IMR-90 (cell line): ENCODE data around the gene WDFY1. TPM values are rescaled to one million over a fixed set of nuclear protein-coding genes. Genes with fewer than 3 reads are reported as not detected.
A peak's percentile ranks its signal among the peaks of the same experiment; 100 is the strongest.

Source experiments
- ATAC-seq: fragments of 200-7000 bp; cut with Tn5 transposase; 2 replicates; pipeline ENCODE4 v1.9.1; 2020; ENCODE audit warnings: low read depth, mild to moderate bottlenecking, moderate library complexity
- BruUV-seq: library from RNA; stranded (reverse); fragments of 400-500 nt; replicated peaks from 2 replicates; lab custom pipeline; 2021; lab: Mats Ljungman, UMichigan
- CTCF ChIA-PET: fragments of 300-600 bp; formaldehyde crosslinking; extraction: SDS; loops from one replicate; lab custom pipeline; 2021; ENCODE audit warnings: antibody characterized with exemption; lab: Yijun Ruan, JAX
- POLR2A ChIA-PET: fragments of 300-600 bp; sonication (Branson Sonifier 250); formaldehyde crosslinking; loops from one replicate; lab custom pipeline; 2022; ENCODE audit warnings: antibody characterized with exemption; ENCODE audit not compliant: unreplicated experiment; lab: Charles Lee
- DNase-seq: peaks from one replicate; pipeline ENCODE4 v3.0.0; 2013
- H2AFZ ChIP-seq: replicated peaks from 2 replicates; pipeline ENCODE3; 2013; ENCODE audit warnings: low read length, mild to moderate bottlenecking; ENCODE audit not compliant: poor library complexity
- H2AK5ac ChIP-seq: 2 replicates; pipeline ENCODE4 v1.6.1; 2013; ENCODE audit warnings: low read depth, low read length, inconsistent platforms
- H2AK9ac ChIP-seq: replicated peaks from 2 replicates; pipeline ENCODE3; 2013; ENCODE audit warnings: mild to moderate bottlenecking, low read depth, low read length, moderate library complexity; ENCODE audit not compliant: poor library complexity
- H2BK120ac ChIP-seq: 2 replicates; pipeline ENCODE4 v1.6.1; 2013; ENCODE audit warnings: low read depth, low read length, inconsistent platforms
- H2BK15ac ChIP-seq: 3 replicates; pipeline ENCODE4 v1.6.1; 2013; ENCODE audit warnings: low read depth, low read length, inconsistent platforms
- H2BK20ac ChIP-seq: 2 replicates; pipeline ENCODE4 v1.6.1; 2013; ENCODE audit warnings: low read depth, mild to moderate bottlenecking, inconsistent platforms, low read length, moderate library complexity
- H2BK5ac ChIP-seq: 2 replicates; pipeline ENCODE4 v1.6.1; 2013; ENCODE audit warnings: mild to moderate bottlenecking, low read depth, low read length, inconsistent platforms; ENCODE audit not compliant: poor library complexity, severe bottlenecking
- H3K14ac ChIP-seq: replicated peaks from 2 replicates; pipeline ENCODE4 v1.6.1; 2013; ENCODE audit warnings: low read depth, low read length, inconsistent platforms
- H3K18ac ChIP-seq: 2 replicates; pipeline ENCODE4 v1.6.1; 2013; ENCODE audit warnings: low read depth, low read length, control low read depth
- H3K23ac ChIP-seq: 2 replicates; pipeline ENCODE4 v1.6.1; 2013; ENCODE audit warnings: low read depth, low read length, inconsistent platforms
- H3K27ac ChIP-seq: 2 replicates; pipeline ENCODE4 v1.5.1; 2013; ENCODE audit warnings: mild to moderate bottlenecking, control low read depth, low read length; ENCODE audit not compliant: insufficient read depth
- H3K27me3 ChIP-seq: 2 replicates; pipeline ENCODE4 v1.6.1; 2013; ENCODE audit warnings: low read length; ENCODE audit not compliant: control insufficient read depth, insufficient read depth
- H3K36me3 ChIP-seq: 2 replicates; pipeline ENCODE4 v1.6.1; 2013; ENCODE audit warnings: low read length, mixed read lengths; ENCODE audit not compliant: control insufficient read depth, insufficient read depth
- H3K4ac ChIP-seq: 2 replicates; pipeline ENCODE4 v1.6.1; 2013; ENCODE audit warnings: low read depth, low read length, inconsistent platforms
- H3K4me1 ChIP-seq: 2 replicates; pipeline ENCODE4 v1.6.1; 2013; ENCODE audit warnings: low read length, mixed read lengths; ENCODE audit not compliant: control insufficient read depth, insufficient read depth
- H3K4me2 ChIP-seq: 2 replicates; pipeline ENCODE4 v1.6.1; 2013; ENCODE audit warnings: low read depth, mild to moderate bottlenecking, control low read depth, low read length, moderate library complexity
- H3K4me3 ChIP-seq: 2 replicates; pipeline ENCODE4 v1.5.1; 2013; ENCODE audit warnings: low read depth, mild to moderate bottlenecking, control low read depth, low read length, moderate library complexity; ENCODE audit not compliant: insufficient read depth
- H3K56ac ChIP-seq: 2 replicates; pipeline ENCODE4 v1.6.1; 2013; ENCODE audit warnings: low read length, inconsistent platforms; ENCODE audit not compliant: insufficient read depth; ENCODE audit errors: extremely low read depth
- H3K79me1 ChIP-seq, 2 experiments: 2 replicates each; pipeline ENCODE4 v1.6.1; 2013; ENCODE audit warnings: low read length in 2 of 2, inconsistent platforms in 1 of 2, low read depth in 1 of 2
- H3K9ac ChIP-seq: 2 replicates; pipeline ENCODE4 v1.6.1; 2013; ENCODE audit warnings: low read depth, low read length, control low read depth
- H3K9me1 ChIP-seq: 2 replicates; pipeline ENCODE4 v1.6.1; 2013; ENCODE audit warnings: low read length, inconsistent platforms; ENCODE audit not compliant: insufficient read depth
- H3K9me3 ChIP-seq: 2 replicates; pipeline ENCODE4 v1.6.1; 2013; ENCODE audit warnings: low read length; ENCODE audit not compliant: control insufficient read depth, insufficient read depth
- H4K20me1 ChIP-seq: 2 replicates; pipeline ENCODE4 v1.6.1; 2013; ENCODE audit warnings: low read length, inconsistent platforms; ENCODE audit not compliant: insufficient read depth
- H4K5ac ChIP-seq: 2 replicates; pipeline ENCODE4 v1.6.1; 2013; ENCODE audit warnings: mild to moderate bottlenecking, low read depth, low read length, control low read depth
- H4K8ac ChIP-seq, 2 experiments: 2 replicates each; pipeline ENCODE4 v1.6.1; 2013; ENCODE audit warnings: low read depth in 2 of 2, low read length in 2 of 2, control low read depth in 1 of 2, inconsistent platforms in 1 of 2
- H4K91ac ChIP-seq: 2 replicates; pipeline ENCODE4 v1.6.1; 2013; ENCODE audit warnings: low read depth, low read length, inconsistent platforms; ENCODE audit not compliant: insufficient read depth
- BHLHE40 ChIP-seq: fragments of 150-350 bp; IDR thresholded peaks from 2 replicates; pipeline ENCODE4 v1.6.1; 2016; ENCODE audit warnings: mild to moderate bottlenecking, low read depth, low read length
- CEBPB ChIP-seq: IDR thresholded peaks from 2 replicates; pipeline ENCODE4 v1.6.1; 2012; ENCODE audit warnings: low read depth, low read length, improper control_type of control experiment
- FOS ChIP-seq: fragments of 150-350 bp; IDR thresholded peaks from 2 replicates; pipeline ENCODE4 v1.6.1; 2016; ENCODE audit warnings: low read depth, low read length
- MAFK ChIP-seq: IDR thresholded peaks from 2 replicates; pipeline ENCODE4 v1.6.1; 2012; ENCODE audit warnings: low read depth, low read length, improper control_type of control experiment
- MAZ ChIP-seq: IDR thresholded peaks from 2 replicates; pipeline ENCODE4 v1.6.1; 2012; ENCODE audit warnings: low read depth, mild to moderate bottlenecking, low read length, improper control_type of control experiment, moderate library complexity, borderline replicate concordance
- MXI1 ChIP-seq: IDR thresholded peaks from 2 replicates; pipeline ENCODE4 v1.6.1; 2012; ENCODE audit warnings: low read depth, mild to moderate bottlenecking, low read length, moderate library complexity, borderline replicate concordance
- NFE2L2 ChIP-seq: fragments of 150-350 bp; IDR thresholded peaks from 2 replicates; pipeline ENCODE4 v1.6.1; 2016; ENCODE audit warnings: low read depth, mild to moderate bottlenecking, low read length
- POLR2A ChIP-seq: IDR thresholded peaks from 2 replicates; pipeline ENCODE4 v1.6.1; 2012; ENCODE audit warnings: mild to moderate bottlenecking, low read depth, low read length
- RAD21 ChIP-seq: IDR thresholded peaks from 2 replicates; pipeline ENCODE4 v1.6.1; 2012; ENCODE audit warnings: low read length, improper control_type of control experiment
- RCOR1 ChIP-seq: IDR thresholded peaks from 2 replicates; pipeline ENCODE4 v1.6.1; 2012; ENCODE audit warnings: mild to moderate bottlenecking, low read length, improper control_type of control experiment; ENCODE audit not compliant: insufficient replicate concordance
- RFX5 ChIP-seq: IDR thresholded peaks from 2 replicates; pipeline ENCODE4 v1.8.0; 2012; ENCODE audit warnings: low read depth, mild to moderate bottlenecking, low read length, moderate library complexity
- SMC3 ChIP-seq: fragments of 150-350 bp; IDR thresholded peaks from 2 replicates; pipeline ENCODE4 v1.6.1; 2016; ENCODE audit warnings: low read depth, mild to moderate bottlenecking, antibody characterized with exemption, low read length, moderate library complexity
- WGBS, 2 experiments: methylation state at CpG; one replicate each; pipeline versions ENCODE4 v1.1.5 to v1.1.7; 2013; ENCODE audit warnings: missing lambda C conversion rate in 2 of 2; ENCODE audit not compliant: insufficient read length in 1 of 2; ENCODE audit errors: extremely low coverage in 2 of 2; 5-methylcytosine and 5-hydroxymethylcytosine counted together
- dilution Hi-C: fragments of 300-500 bp; cut with HindIII; formaldehyde crosslinking; loops from one replicate; pipeline ENCODE4 v1.14.3; 2018; ENCODE audit warnings: low sequenced_read_pairs; ENCODE audit not compliant: unreplicated experiment
- in situ Hi-C: fragments of 300-500 bp; cut with MboI; formaldehyde crosslinking; loops from 3 replicates; pipeline ENCODE4 v1.14.3; 2019; ENCODE audit warnings: low sequenced_read_pairs, inconsistent platforms, mixed read lengths
- intact Hi-C: fragments of 100-400 bp; cut with micrococcal nuclease; formaldehyde crosslinking; loops from 2 replicates; pipeline ENCODE4 v1.10.0; 2022
- polyA plus RNA-seq, 3 experiments: library from polyadenylated mRNA; depleted of rRNA; stranded (reverse); fragments of >200 nt; gene quantifications; 2 replicates each; pipeline ENCODE4 v1.2.3, GENCODE V29; 2012; ENCODE audit warnings: low replicate concordance in 1 of 3
- total RNA-seq: library from RNA; depleted of rRNA; stranded (reverse); fragments of >200 nt; gene quantifications from 2 replicates; pipeline ENCODE4 v1.2.3, GENCODE V29; 2012
- TF ChIP-seq, protein P1 (sequence below): conservative IDR thresholded peaks from 2 replicates; pipeline ENCODE4 v1.5.1; 2012; ENCODE audit warnings: mild to moderate bottlenecking, low read depth, low read length, improper control_type of control experiment
- TF ChIP-seq, protein P2 (sequence below): fragments of 150-350 bp; IDR thresholded peaks from 2 replicates; pipeline ENCODE4 v1.6.1; 2017; ENCODE audit warnings: mild to moderate bottlenecking, antibody characterized with exemption, low read length, low read depth

WDFY1 gene
- total and polyA plus RNA-seq, 2 of the 4 experiments (the other 2 are of a cell fraction): 35.6 to 93.6 TPM

DNA sequence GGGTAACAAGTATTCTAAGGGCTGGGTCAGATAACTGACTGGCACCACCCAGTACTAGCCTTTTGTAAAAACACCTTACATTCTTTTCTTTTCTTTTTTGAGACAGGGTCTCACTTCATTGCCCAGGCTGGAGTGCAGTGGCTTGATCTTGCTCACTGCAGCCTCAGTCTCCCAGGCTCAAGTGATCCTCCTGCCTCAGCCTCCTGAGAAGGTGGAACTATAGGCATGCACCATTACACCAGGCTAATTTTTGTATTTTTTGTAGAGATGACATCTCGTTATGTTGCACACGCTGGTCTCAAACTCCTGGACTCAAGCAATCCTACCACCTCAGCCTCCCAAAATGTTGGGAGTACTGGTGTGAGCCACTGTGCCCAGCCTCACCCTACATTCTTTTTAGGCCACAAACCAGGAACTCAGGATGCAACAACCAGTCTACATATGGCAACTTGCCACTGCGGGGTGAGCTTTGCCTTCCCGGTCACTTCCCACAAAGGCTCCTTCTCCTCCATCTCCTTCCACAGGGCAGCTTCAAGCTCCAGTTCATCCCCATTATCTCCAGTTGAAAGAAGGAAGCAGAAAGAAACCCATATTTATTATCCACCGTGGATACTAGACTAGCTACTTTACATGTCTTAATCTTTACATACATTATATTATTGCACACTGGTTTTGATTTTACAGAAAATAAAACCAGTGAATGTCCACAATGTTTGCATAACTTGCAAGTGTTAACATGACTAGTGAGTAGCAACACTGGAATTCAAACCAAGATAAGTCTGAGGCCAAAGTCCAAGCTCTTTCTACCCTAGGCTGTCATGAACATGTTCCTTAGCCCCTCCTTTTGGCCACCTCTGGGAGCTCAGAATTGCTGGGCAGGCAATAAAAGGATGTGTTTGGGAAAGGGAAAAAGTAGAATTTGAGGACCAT is 84.1 kb downstream of the WDFY1 start:
- Histone ChIP-seq H4K20me1 (peaks cover 4% of the 10 kb centered on the region; the same call in 1 of the 2 replicates), H3K4me1 (peaks cover 8% of the 10 kb centered on the region), H3K4me2 (peak overlapping the region; percentile 22), H3K14ac (no peak overlapping the region), H2AK9ac (no peak overlapping the region), H3K27me3 (no peaks in the 10 kb centered on the region), H4K5ac (peak overlapping the region; percentile 5; the same call in 1 of the 2 replicates), H4K8ac (peak overlapping the region in 1 of 2 experiments; percentile 47; a peak in 2 of 4 replicates), H3K36me3 (no peaks in the 10 kb centered on the region), H3K18ac (peak overlapping the region; percentile 2; the same call in 1 of the 2 replicates), H3K79me1 (no peaks in the 10 kb centered on the region), H3K23ac (peak overlapping the region; percentile 1; the same call in 1 of the 2 replicates), H2AK5ac (no peak overlapping the region), H3K9me3 (no peaks in the 10 kb centered on the region), H3K4ac (peak overlapping the region; percentile 69; the same call in 1 of the 2 replicates), H3K4me3 (no peak overlapping the region), H2AFZ (no peak overlapping the region), H3K9ac (no peak overlapping the region), H4K91ac (peak overlapping the region; percentile 63; the same call in 1 of the 2 replicates), H2BK15ac (peak overlapping the region; percentile 65; the same call in 1 of the 3 replicates), H3K27ac (peak overlapping the region; percentile 57; the same call in 1 of the 2 replicates), H2BK120ac (peak overlapping the region; percentile 4; the same call in 1 of the 2 replicates), H3K56ac (no peak overlapping the region), H3K9me1 (peaks cover 8% of the 10 kb centered on the region; the same call in 1 of the 2 replicates), H2BK5ac (peak overlapping the region; percentile 55), H2BK20ac (no peak overlapping the region; the same call in 1 of the 2 replicates)
- DNase-seq: peak; percentile 77
- 83% methylated on average over 3 of the region's 5 CpGs; no CpG with 5 or more reads in 1 of the 2 experiments for WGBS, 2 experiments
- intact Hi-C loops (loop anchor here (2.0 to 5.0 kb wide), 3 partner anchors 62 to 399 kb away; no protein-coding TSS in a partner anchor), in situ Hi-C loops (no loop called here), dilution Hi-C loops (no loop called here)
- CTCF ChIA-PET: no interaction called here
- ATAC-seq: peak; percentile 87
- no TSS peak for BruUV-seq
- POLR2A ChIA-PET: no interaction called here
- TF ChIP-seq MXI1 (no peak), RCOR1 (no peak), POLR2A (no peak), MAZ (no peak), MAFK (peak; percentile 68), CEBPB (peak; percentile 74), BHLHE40 (no peak), FOS (peak; percentile 8; the same call in 1 of the 2 replicates), NFE2L2 (no peak), SMC3 (no peak), RFX5 (no peak), RAD21 (no peak)
- TF ChIP-seq, protein P1, sequence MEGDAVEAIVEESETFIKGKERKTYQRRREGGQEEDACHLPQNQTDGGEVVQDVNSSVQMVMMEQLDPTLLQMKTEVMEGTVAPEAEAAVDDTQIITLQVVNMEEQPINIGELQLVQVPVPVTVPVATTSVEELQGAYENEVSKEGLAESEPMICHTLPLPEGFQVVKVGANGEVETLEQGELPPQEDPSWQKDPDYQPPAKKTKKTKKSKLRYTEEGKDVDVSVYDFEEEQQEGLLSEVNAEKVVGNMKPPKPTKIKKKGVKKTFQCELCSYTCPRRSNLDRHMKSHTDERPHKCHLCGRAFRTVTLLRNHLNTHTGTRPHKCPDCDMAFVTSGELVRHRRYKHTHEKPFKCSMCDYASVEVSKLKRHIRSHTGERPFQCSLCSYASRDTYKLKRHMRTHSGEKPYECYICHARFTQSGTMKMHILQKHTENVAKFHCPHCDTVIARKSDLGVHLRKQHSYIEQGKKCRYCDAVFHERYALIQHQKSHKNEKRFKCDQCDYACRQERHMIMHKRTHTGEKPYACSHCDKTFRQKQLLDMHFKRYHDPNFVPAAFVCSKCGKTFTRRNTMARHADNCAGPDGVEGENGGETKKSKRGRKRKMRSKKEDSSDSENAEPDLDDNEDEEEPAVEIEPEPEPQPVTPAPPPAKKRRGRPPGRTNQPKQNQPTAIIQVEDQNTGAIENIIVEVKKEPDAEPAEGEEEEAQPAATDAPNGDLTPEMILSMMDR: no peak
- TF ChIP-seq, protein P2, sequence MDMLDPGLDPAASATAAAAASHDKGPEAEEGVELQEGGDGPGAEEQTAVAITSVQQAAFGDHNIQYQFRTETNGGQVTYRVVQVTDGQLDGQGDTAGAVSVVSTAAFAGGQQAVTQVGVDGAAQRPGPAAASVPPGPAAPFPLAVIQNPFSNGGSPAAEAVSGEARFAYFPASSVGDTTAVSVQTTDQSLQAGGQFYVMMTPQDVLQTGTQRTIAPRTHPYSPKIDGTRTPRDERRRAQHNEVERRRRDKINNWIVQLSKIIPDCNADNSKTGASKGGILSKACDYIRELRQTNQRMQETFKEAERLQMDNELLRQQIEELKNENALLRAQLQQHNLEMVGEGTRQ: no peak
